Measurements from ENCODE around the gene PLEKHF1. TPM values are rescaled to one million over a fixed set of nuclear protein-coding genes. Genes with fewer than 3 reads are reported as not detected.

Gene PLEKHF1
- total and polyA plus RNA-seq, 2 donors: 17.8 to 35.4 TPM

DNA sequence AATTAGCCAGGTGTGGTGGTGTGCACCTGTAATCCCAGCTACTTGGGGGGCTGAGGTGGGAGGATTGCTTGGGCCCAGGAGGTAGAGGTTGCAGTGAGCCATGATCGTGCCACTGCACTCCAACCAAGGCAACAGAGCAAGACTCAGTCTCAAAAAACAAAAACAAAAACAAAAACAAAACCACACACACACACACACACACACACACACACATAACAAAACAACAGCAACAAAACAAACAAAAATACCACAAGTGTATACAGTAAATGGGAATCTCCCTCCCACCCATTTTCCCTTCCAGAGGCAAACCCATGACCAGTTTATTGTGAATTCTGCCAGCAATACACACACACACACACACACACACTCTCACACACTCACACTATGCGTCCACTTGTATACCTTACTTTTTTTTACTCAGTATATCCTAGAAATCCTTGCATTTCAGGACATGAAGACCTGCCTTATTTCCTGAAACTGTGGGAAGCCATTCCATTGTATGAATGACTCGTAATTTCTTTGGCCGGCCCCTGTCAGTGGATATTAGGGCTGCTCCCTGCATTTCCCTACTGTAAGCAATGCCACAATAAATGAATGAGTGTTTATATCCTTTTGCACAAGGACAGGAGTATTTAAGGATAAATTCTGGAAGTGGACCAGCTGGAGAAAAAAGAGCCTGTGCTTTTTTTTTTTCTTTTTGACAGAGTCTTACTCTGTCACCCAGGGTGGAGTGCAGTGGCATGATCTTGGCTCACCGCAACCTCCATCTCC lies 6.9 kb upstream of the PLEKHF1 start:
- peaks cover 0 to 8% of the 10 kb centered on the region in 2 donors for H3K27me3 ChIP-seq (ENCODE audit: control insufficient read depth in 2 of 2, insufficient read depth in 1 of 2, low read length in 1 of 2)
- WGBS: 97% methylated on average over 5 of the region's 5 CpGs
- no peaks in the 10 kb centered on the region for H3K36me3 ChIP-seq (ENCODE audit: control insufficient read depth in 2 of 2, insufficient read depth in 2 of 2, low read length in 1 of 2)
- H3K9me3 ChIP-seq (ENCODE audit: control insufficient read depth in 2 of 2, insufficient read depth in 1 of 2, low read length in 1 of 2): no peaks in the 10 kb centered on the region
- H3K4me3 ChIP-seq (ENCODE audit: low read length in 2 of 2): no peak overlapping the region
- no peak for DNase-seq (ENCODE audit: low read depth in 6 of 9, low spot score in 9 of 9)
- no peak overlapping the region for H3K27ac ChIP-seq (ENCODE audit: low read depth in 1 of 2, low read length in 1 of 2)
- peaks cover 4 to 19% of the 10 kb centered on the region in 2 donors for H3K4me1 ChIP-seq (ENCODE audit: control insufficient read depth in 2 of 2, insufficient read depth in 2 of 2, low read length in 2 of 2)

DNA sequence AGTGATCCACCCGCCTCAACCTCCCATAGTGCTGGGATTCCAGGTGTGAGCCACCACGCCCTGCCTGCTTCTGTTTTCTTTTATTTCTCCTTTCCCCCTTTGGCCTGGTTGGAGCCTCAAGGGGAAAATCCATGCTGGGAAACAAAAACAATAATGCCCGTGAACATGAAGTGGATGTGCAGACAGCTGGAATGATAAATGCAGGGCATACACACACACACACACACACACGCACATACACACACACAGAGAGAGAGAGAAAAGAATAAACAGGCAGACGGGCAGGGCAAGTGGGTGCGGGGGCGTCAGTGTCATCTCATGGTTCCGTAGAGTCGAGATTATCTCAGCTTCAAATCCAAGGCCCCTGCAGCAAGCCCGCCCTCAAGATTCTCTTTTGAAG lies 4.4 kb upstream of the PLEKHF1 start:
- no peak overlapping the region for H3K4me3 ChIP-seq (ENCODE audit: low read length in 2 of 2)
- H3K4me1 ChIP-seq (ENCODE audit: control insufficient read depth in 2 of 2, insufficient read depth in 2 of 2, low read length in 2 of 2): peaks cover 5 to 24% of the 10 kb centered on the region in 2 donors
- no peaks in the 10 kb centered on the region for H3K9me3 ChIP-seq (ENCODE audit: control insufficient read depth in 2 of 2, insufficient read depth in 1 of 2, low read length in 1 of 2)
- peak in 1 of 9 donors; percentile 67 for DNase-seq (ENCODE audit: low read depth in 6 of 9, low spot score in 9 of 9)
- H3K27ac ChIP-seq (ENCODE audit: low read depth in 1 of 2, low read length in 1 of 2): peak overlapping the region in 1 of 2 donors; percentile 46
- 74% methylated on average over 10 of the region's 10 CpGs for WGBS
- peaks cover 0 to 30% of the 10 kb centered on the region in 2 donors for H3K27me3 ChIP-seq (ENCODE audit: control insufficient read depth in 2 of 2, insufficient read depth in 1 of 2, low read length in 1 of 2)
- H3K36me3 ChIP-seq (ENCODE audit: control insufficient read depth in 2 of 2, insufficient read depth in 2 of 2, low read length in 1 of 2): no peaks in the 10 kb centered on the region

DNA sequence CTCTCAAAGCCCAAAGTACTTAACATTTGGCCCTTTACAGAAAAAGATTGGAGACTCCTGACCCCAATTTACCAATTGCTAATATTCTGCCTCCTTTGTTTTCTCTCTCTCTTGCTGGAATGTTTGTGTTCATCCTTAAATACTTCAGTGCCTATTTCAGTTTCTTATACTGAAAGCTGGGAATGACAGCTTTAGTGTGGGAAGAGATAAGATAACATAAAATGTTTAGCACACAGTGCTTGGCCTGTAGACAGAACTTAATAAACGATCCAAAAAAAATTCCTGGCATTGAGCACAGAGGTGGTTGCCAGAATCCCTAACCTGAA lies 3.0 kb upstream of the PLEKHF1 start:
- H3K27ac ChIP-seq (ENCODE audit: low read depth in 1 of 2, low read length in 1 of 2): no peak overlapping the region
- no peaks in the 10 kb centered on the region for H3K36me3 ChIP-seq (ENCODE audit: control insufficient read depth in 2 of 2, insufficient read depth in 2 of 2, low read length in 1 of 2)
- no peak for DNase-seq (ENCODE audit: low read depth in 6 of 9, low spot score in 9 of 9)
- peaks cover 14 to 36% of the 10 kb centered on the region in 2 donors for H3K4me1 ChIP-seq (ENCODE audit: control insufficient read depth in 2 of 2, insufficient read depth in 2 of 2, low read length in 2 of 2)
- H3K4me3 ChIP-seq (ENCODE audit: low read length in 2 of 2): no peak overlapping the region
- WGBS: 90% methylated on average over 1 of the region's 1 CpG
- H3K9me3 ChIP-seq (ENCODE audit: control insufficient read depth in 2 of 2, insufficient read depth in 1 of 2, low read length in 1 of 2): no peaks in the 10 kb centered on the region
- H3K27me3 ChIP-seq (ENCODE audit: control insufficient read depth in 2 of 2, insufficient read depth in 1 of 2, low read length in 1 of 2): peaks cover 0 to 44% of the 10 kb centered on the region in 2 donors

DNA sequence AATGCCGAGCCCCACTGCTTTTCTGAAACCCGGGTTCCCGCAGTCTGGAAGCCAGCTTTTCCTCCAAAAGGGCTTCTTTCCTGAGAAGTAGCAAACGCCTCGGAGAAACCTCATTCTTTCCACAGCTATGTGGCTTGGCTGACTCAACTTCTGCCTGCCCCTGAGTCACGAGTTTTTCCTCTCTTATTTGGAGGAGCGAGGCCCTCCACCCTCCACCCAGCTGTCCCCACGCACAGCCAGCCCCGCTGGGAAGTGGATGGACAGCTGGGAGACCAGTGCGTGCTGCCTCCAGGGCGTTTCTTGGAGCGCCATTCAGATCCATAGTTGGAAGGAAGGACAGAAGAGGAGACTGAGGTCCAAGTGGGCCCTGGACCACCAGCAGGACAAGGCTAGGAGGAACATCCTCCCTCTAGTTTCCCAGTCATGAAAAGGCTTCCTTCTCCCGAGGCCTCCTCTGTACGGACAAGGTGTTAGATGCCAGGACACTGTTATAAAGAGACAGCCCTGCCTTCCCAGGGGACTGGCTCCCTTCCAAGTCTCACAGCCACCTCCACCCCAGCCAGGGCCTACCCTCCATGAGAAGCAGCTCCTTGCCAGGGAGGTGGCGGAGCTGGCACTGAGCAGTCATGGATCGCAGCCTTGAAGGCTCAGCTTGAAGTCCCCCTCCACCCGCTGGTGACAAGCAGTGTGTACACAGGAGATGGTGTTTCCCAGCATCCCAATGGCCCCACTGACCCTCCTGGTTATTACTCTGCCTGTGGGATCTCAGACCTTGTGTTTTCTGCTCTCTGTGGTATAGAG lies 2.5 kb upstream of the PLEKHF1 start:
- Histone ChIP-seq H3K9me3 (ENCODE audit: control insufficient read depth in 2 of 2, insufficient read depth in 1 of 2, low read length in 1 of 2) (no peaks in the 10 kb centered on the region), H3K4me3 (ENCODE audit: low read length in 2 of 2) (no peak overlapping the region), H3K27ac (ENCODE audit: low read depth in 1 of 2, low read length in 1 of 2) (peak overlapping the region in 1 of 2 donors; percentile 26), H3K27me3 (ENCODE audit: control insufficient read depth in 2 of 2, insufficient read depth in 1 of 2, low read length in 1 of 2) (peaks cover 0 to 46% of the 10 kb centered on the region in 2 donors), H3K4me1 (ENCODE audit: control insufficient read depth in 2 of 2, insufficient read depth in 2 of 2, low read length in 2 of 2) (peaks cover 19 to 42% of the 10 kb centered on the region in 2 donors), H3K36me3 (ENCODE audit: control insufficient read depth in 2 of 2, insufficient read depth in 2 of 2, low read length in 1 of 2) (no peaks in the 10 kb centered on the region)
- WGBS: 93% methylated on average over 17 of the region's 17 CpGs
- no peak for DNase-seq (ENCODE audit: low read depth in 6 of 9, low spot score in 9 of 9)

DNA sequence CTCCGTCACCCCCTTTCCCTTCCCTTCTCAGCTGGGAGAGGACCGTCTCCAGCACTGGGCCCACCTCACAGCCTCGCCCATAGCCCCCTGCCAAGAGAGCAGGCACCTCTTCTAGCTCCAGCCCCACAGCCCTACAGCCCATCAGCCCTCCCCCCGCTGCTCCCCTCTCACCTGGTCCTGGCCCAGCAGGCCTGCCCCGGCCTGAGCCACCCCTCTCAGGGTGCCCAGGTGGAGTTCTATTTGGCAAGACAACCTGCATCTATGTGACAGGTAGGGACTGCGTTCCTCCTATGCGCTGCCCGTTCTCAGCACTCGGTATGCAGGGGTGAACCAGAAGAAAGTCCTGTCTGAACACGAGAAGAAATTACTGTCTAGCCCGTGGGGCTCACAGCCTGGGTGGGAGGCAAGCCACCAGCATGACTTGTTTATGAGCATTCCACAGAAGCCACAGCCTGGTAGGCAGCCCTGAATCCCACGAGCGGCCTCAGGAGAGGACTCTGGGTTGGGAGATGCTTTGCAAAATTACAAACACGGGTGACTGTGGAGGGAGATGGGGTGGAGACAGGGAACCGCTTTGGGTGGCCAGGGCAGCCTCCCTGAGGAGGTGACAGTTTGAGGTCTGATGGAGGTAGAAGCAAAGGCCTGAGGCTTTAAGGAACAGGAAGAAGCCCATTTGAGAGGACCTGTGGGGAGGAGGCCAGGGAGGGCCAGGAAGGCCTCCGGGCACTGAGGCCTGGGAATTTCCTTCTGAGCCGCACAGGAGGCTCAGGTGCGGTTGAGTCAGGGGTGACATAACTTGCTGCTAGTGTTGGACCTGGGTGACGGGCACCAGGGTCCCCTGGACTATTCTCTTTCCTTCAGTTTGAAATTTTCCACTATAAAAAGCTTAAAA lies 1.2 kb upstream of the PLEKHF1 start:
- H3K36me3 ChIP-seq (ENCODE audit: control insufficient read depth in 2 of 2, insufficient read depth in 2 of 2, low read length in 1 of 2): no peaks in the 10 kb centered on the region
- 95% methylated on average over 19 of the region's 19 CpGs for WGBS
- no peaks in the 10 kb centered on the region for H3K9me3 ChIP-seq (ENCODE audit: control insufficient read depth in 2 of 2, insufficient read depth in 1 of 2, low read length in 1 of 2)
- H3K27me3 ChIP-seq (ENCODE audit: control insufficient read depth in 2 of 2, insufficient read depth in 1 of 2, low read length in 1 of 2): peaks cover 0 to 46% of the 10 kb centered on the region in 2 donors
- no peak for DNase-seq (ENCODE audit: low read depth in 6 of 9, low spot score in 9 of 9)
- peak overlapping the region in 1 of 2 donors; percentile 52 for H3K27ac ChIP-seq (ENCODE audit: low read depth in 1 of 2, low read length in 1 of 2)
- peaks cover 32 to 55% of the 10 kb centered on the region in 2 donors for H3K4me1 ChIP-seq (ENCODE audit: control insufficient read depth in 2 of 2, insufficient read depth in 2 of 2, low read length in 2 of 2)
- no peak overlapping the region for H3K4me3 ChIP-seq (ENCODE audit: low read length in 2 of 2)

DNA sequence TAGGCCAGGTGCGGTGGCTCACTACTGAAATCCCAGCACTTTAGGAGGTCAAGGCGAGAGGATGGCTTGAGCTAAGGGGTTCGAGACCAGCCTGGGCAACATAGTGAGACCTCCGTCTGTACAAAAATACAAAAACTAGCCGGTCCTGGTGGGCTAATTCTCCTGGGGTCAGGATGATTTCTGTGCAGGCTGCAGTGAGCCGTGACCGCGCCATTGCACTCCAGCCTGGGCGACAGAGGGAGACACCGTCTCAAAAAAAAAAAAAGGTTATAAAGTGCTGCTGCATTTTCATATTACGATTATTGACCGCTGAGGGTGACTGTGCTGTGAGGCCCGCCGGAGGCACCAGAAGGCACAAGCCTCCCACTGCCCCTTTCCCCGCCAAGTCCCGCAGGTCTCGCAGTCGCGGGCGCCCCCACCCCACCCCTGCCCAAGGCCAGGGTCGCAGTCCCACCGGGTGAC lies 477 bp upstream of the PLEKHF1 start:
- Histone ChIP-seq H3K27ac (ENCODE audit: low read depth in 1 of 2, low read length in 1 of 2) (peak overlapping the region in 1 of 2 donors; percentile 64), H3K4me1 (ENCODE audit: control insufficient read depth in 2 of 2, insufficient read depth in 2 of 2, low read length in 2 of 2) (peaks cover 38 to 59% of the 10 kb centered on the region in 2 donors), H3K27me3 (ENCODE audit: control insufficient read depth in 2 of 2, insufficient read depth in 1 of 2, low read length in 1 of 2) (peaks cover 0 to 46% of the 10 kb centered on the region in 2 donors), H3K36me3 (ENCODE audit: control insufficient read depth in 2 of 2, insufficient read depth in 2 of 2, low read length in 1 of 2) (no peaks in the 10 kb centered on the region), H3K9me3 (ENCODE audit: control insufficient read depth in 2 of 2, insufficient read depth in 1 of 2, low read length in 1 of 2) (no peaks in the 10 kb centered on the region), H3K4me3 (ENCODE audit: low read length in 2 of 2) (peak overlapping the region; percentile 26 to 73)
- no peak for DNase-seq (ENCODE audit: low read depth in 6 of 9, low spot score in 9 of 9)
- WGBS: 30% methylated on average over 22 of the region's 22 CpGs

DNA sequence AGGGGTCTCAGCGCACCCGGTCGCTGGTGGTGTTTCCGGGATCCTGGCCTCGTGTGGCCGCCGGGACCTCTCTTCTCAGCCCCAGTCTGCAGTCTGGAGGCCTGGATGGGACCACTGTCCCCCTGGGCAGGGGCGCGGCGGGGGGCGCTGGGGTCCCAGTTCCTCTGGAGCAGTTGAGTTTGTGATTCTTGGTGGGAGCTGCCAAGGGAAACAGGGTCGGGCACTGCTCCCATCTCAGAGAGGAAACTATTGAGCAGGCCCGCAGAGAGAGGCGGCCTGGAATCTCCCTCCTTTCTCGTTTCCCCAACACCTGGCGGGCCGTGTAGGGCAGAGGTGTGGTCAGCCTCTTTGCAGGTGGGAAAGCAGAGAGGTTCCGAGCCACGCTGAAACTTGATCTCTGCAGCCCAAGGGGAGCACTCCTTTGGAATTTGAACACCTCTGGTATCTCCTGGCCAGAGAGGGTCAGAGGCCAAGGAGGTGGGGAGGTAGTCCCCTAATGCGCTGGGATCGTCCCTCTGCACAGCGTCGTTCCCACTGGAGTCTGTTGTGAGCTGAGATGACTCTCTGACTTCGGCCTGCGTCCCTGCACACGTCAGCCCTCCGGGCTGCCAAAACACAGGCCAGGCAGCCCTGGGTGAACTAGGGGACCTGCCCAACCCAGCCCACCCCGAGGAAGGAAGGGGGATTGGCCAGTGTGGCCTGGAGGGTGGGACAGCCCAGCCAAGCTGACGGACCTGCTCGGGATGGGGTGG lies 741 bp downstream of the PLEKHF1 start:
- H3K9me3 ChIP-seq (ENCODE audit: control insufficient read depth in 2 of 2, insufficient read depth in 1 of 2, low read length in 1 of 2): no peaks in the 10 kb centered on the region
- peak overlapping the region; percentile 77 to 86 for H3K27ac ChIP-seq (ENCODE audit: low read depth in 1 of 2, low read length in 1 of 2)
- peaks cover 0 to 46% of the 10 kb centered on the region in 2 donors for H3K27me3 ChIP-seq (ENCODE audit: control insufficient read depth in 2 of 2, insufficient read depth in 1 of 2, low read length in 1 of 2)
- peak overlapping the region; percentile 62 to 73 for H3K4me3 ChIP-seq (ENCODE audit: low read length in 2 of 2)
- DNase-seq (ENCODE audit: low read depth in 6 of 9, low spot score in 9 of 9): no peak
- peaks cover 36 to 61% of the 10 kb centered on the region in 2 donors for H3K4me1 ChIP-seq (ENCODE audit: control insufficient read depth in 2 of 2, insufficient read depth in 2 of 2, low read length in 2 of 2)
- 34% methylated on average over 30 of the region's 30 CpGs for WGBS
- no peaks in the 10 kb centered on the region for H3K36me3 ChIP-seq (ENCODE audit: control insufficient read depth in 2 of 2, insufficient read depth in 2 of 2, low read length in 1 of 2)

Measured in thymus (tissue), 11 donors.